Activated T-helper 1 cell treated with anti-CD3 and anti-CD28 coated beads, Interleukin-12 subunit alpha, Interleukin-12 subunit beta, Interleukin-2, Interleukin-4 antibody, amounts not matched to agents 30 ng/mL and 10 ng/mL and 1 ng/mL, durations not matched to agents 14 hours and 24 hours and 36 hours (primary cell): ENCODE data around the gene P2RX3. TPM values are rescaled to one million over a fixed set of nuclear protein-coding genes. Genes with fewer than 3 reads are reported as not detected.
"Not testable (repeated sequence)": the region's sequence is repeated elsewhere in the genome, so short reads cannot be mapped to it uniquely, and the experiment has no call there.

Source experiments
- DNase-seq: peaks from one replicate; pipeline ENCODE4 v3.0.0; 2021; ENCODE audit warnings: low spot score
- H3K27ac Mint-ChIP-seq: one replicate; pipeline ENCODE4 v1.8.0; 2021; ENCODE audit warnings: mild to moderate bottlenecking, mixed read lengths
- H3K27me3 Mint-ChIP-seq: one replicate; pipeline ENCODE4 v1.8.0; 2022; ENCODE audit warnings: mild to moderate bottlenecking, moderate library complexity, mixed read lengths; ENCODE audit not compliant: insufficient read depth
- H3K36me3 Mint-ChIP-seq: one replicate; pipeline ENCODE4 v1.8.0; 2021; ENCODE audit warnings: low read depth, mixed read lengths
- H3K4me1 Mint-ChIP-seq: one replicate; pipeline ENCODE4 v1.8.0; 2021; ENCODE audit warnings: low read depth, mixed read lengths
- H3K4me3 Mint-ChIP-seq: one replicate; pipeline ENCODE4 v1.8.0; 2021; ENCODE audit warnings: mild to moderate bottlenecking, moderate library complexity, mixed read lengths
- H3K9me3 Mint-ChIP-seq: one replicate; pipeline ENCODE4 v1.8.0; 2021; ENCODE audit warnings: mixed read lengths
- intact Hi-C: fragments of 100-400 bp; cut with micrococcal nuclease; formaldehyde crosslinking; loops from one replicate; pipeline ENCODE4 v1.15.1; 2024
- total RNA-seq: library from RNA; stranded (reverse); gene quantifications from 2 replicates; pipeline ENCODE4 v1.2.3, GENCODE V29; 2022

The P2RX3 gene
- total RNA-seq, 1 donor from 2014 or later: not detected

- intact Hi-C loops: loop anchor here (1.0 to 10.0 kb wide), 5 partner anchors 88 to 1240 kb away; partner anchors contain the start of genes CLP1, LPXN, TIMM10 and ZFP91
- H3K27me3 Mint-ChIP-seq, H3K9me3 Mint-ChIP-seq, DNase-seq: not testable (repeated sequence)
- H3K4me1 Mint-ChIP-seq: peaks cover 34% of the 10 kb centered on the region
- peak overlapping the region; percentile 99 for H3K27ac Mint-ChIP-seq
- peaks cover 21% of the 10 kb centered on the region for H3K36me3 Mint-ChIP-seq
- H3K4me3 Mint-ChIP-seq: peak overlapping the region; percentile 92
These were observed 1.3 kb upstream of the P2RX3 start for GRCh38 chr11:57336856-57337255.

DNA sequence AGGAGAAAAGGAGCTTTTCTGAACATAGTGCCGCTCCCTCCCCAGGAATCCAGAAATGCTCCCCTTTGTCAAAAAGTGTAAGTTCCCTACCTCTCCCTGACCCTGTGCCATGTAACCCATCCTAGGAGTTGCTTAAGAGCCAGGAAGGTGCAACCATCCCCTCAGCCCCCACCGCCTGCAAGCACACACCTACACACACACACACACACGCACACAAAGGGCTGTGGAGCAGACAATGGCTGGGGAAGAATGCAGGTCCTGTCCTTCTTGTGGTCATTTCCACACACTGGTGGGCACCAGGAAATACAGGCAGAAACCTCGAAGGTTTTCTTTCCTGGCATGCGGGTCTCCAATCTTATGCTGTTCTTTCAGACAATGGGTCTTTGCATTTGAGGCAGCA, 1.2 kb downstream of the P2RX3 start:
- Mint-ChIP-seq H3K27me3 (peaks cover 1% of the 10 kb centered on the region), H3K27ac (no peak overlapping the region), H3K4me3 (no peak overlapping the region), H3K36me3 (peaks cover 6% of the 10 kb centered on the region), H3K9me3 (no peaks in the 10 kb centered on the region), H3K4me1 (peaks cover 19% of the 10 kb centered on the region)
- intact Hi-C loops: loop anchor here (5.0 to 10.0 kb wide), 2 partner anchors 455 to 1238 kb away; partner anchors contain the start of genes LPXN and ZFP91
- DNase-seq: no peak

GRCh38 chr11:57340039-57340615, 2.0 kb downstream of the P2RX3 start:
- intact Hi-C loops: no loop called here

DNA sequence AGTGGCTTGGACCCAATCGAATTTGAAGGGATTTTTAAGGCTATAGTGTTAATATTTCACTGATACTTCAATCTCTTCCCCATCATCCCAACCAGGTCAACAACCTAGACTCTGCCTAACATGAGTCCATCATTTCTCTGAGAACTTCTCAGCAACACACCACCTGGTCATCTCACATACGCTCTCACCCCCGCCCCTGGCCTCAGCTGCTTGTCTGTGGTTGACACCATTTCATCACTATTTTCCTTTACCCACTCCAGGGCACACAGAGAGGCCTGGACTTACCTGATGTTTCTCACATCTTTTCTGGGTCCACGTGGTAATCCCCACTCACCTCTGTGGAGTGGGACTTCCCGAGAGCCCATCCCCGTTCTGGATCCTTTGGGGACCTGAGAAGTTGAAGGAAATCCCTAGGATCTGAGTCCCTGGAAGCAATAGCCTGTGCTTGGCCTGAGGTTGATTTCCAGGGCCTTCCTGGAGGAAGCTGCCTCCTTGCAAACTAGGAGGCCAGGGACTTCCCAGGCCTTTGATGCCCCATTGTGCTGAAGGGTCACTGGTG, 3.2 kb downstream of the P2RX3 start:
- no peaks in the 10 kb centered on the region for H3K9me3 Mint-ChIP-seq
- H3K36me3 Mint-ChIP-seq: no peaks in the 10 kb centered on the region
- intact Hi-C loops: no loop called here
- peaks cover 12% of the 10 kb centered on the region for H3K4me1 Mint-ChIP-seq
- no peak overlapping the region for H3K4me3 Mint-ChIP-seq
- DNase-seq: no peak
- no peak overlapping the region for H3K27ac Mint-ChIP-seq
- peaks cover 1% of the 10 kb centered on the region for H3K27me3 Mint-ChIP-seq

More at GRCh38 chr11:57340039-57340615, 2.0 kb downstream of the P2RX3 start:
- Mint-ChIP-seq H3K9me3 (no peaks in the 10 kb centered on the region), H3K36me3 (peaks cover 3% of the 10 kb centered on the region), H3K27ac (no peak overlapping the region), H3K4me3 (no peak overlapping the region), H3K4me1 (peaks cover 11% of the 10 kb centered on the region), H3K27me3 (peaks cover 1% of the 10 kb centered on the region)
- DNase-seq: no peak

- Mint-ChIP-seq H3K27me3 (peaks cover 1% of the 10 kb centered on the region), H3K9me3 (no peaks in the 10 kb centered on the region), H3K36me3 (no peaks in the 10 kb centered on the region), H3K4me3 (no peak overlapping the region), H3K4me1 (peaks cover 9% of the 10 kb centered on the region), H3K27ac (no peak overlapping the region)
- no peak for DNase-seq
- intact Hi-C loops: no loop called here
These were observed 4.5 kb downstream of the P2RX3 start for GRCh38 chr11:57342702-57343101.

DNA sequence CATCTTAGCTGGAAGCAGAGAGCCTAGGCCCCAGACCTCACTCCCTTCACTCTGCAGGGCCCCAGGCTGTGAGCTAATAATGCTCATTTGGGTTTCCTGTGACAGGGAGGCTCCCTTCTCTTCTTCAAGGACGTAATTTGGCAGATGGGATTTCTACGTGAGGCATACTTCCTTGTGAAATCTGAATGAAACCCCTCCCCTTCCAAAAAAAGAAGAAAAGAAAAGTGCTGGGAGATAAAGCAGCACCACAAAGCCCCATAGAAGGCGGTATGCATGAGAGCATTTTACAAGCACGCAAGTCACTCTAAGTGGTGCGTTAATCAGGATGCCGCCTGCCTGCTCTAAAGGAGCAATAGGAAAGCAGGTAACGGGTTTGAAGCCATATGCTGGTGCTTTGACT, 5.7 kb downstream of the P2RX3 start:
- Mint-ChIP-seq H3K27ac (no peak overlapping the region), H3K4me1 (peaks cover 9% of the 10 kb centered on the region), H3K36me3 (no peaks in the 10 kb centered on the region), H3K4me3 (no peak overlapping the region), H3K9me3 (no peaks in the 10 kb centered on the region), H3K27me3 (peaks cover 8% of the 10 kb centered on the region)
- no peak for DNase-seq
- intact Hi-C loops: no loop called here

- Mint-ChIP-seq H3K36me3 (no peaks in the 10 kb centered on the region), H3K9me3 (no peaks in the 10 kb centered on the region), H3K4me3 (no peak overlapping the region), H3K4me1 (peaks cover 11% of the 10 kb centered on the region), H3K27me3 (peaks cover 8% of the 10 kb centered on the region), H3K27ac (no peak overlapping the region)
- intact Hi-C loops: loop anchor here (1.0 to 5.0 kb wide), 6 partner anchors 10 to 942 kb away; partner anchors contain the start of gene SSRP1
- DNase-seq: no peak
These were observed 6.7 kb downstream of the P2RX3 start for GRCh38 chr11:57344826-57345225.

- intact Hi-C loops: loop anchor here (1.0 to 5.0 kb wide), 6 partner anchors 10 to 942 kb away; partner anchors contain the start of gene SSRP1
- Mint-ChIP-seq H3K27me3 (peaks cover 8% of the 10 kb centered on the region), H3K36me3 (no peaks in the 10 kb centered on the region), H3K27ac (no peak overlapping the region), H3K9me3 (no peaks in the 10 kb centered on the region), H3K4me3 (no peak overlapping the region), H3K4me1 (peaks cover 13% of the 10 kb centered on the region)
- peak; percentile 33 for DNase-seq
These were observed 7.5 kb downstream of the P2RX3 start for GRCh38 chr11:57345555-57346211.

DNA sequence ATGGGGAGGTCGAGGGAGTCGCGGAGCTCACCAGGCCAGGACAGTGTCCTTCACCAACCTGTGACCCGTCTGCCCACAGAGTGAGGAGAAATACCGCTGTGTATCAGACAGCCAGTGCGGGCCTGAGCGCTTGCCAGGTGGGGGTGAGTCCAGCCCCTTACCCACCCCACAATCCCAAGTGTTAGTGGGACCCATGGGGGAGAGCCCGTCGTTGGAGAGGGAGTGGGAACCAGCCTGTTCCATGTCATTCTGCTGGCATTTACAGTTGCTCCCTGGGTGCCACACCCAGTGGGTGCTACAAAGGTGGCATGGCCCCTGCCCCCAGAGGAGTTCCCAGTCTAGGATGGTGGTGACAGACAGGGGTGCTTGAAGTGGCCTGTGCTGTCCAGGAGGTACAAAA, 9.2 kb downstream of the P2RX3 start:
- peaks cover 8% of the 10 kb centered on the region for H3K27me3 Mint-ChIP-seq
- intact Hi-C loops: loop anchor here (5.0 kb wide), 1 partner anchor 940 kb away; no protein-coding TSS in a partner anchor
- peaks cover 6% of the 10 kb centered on the region for H3K9me3 Mint-ChIP-seq
- peaks cover 13% of the 10 kb centered on the region for H3K4me1 Mint-ChIP-seq
- no peak overlapping the region for H3K4me3 Mint-ChIP-seq
- H3K36me3 Mint-ChIP-seq: no peaks in the 10 kb centered on the region
- no peak for DNase-seq
- no peak overlapping the region for H3K27ac Mint-ChIP-seq

- Mint-ChIP-seq H3K4me1 (peaks cover 13% of the 10 kb centered on the region), H3K9me3 (peaks cover 6% of the 10 kb centered on the region), H3K27me3 (peaks cover 9% of the 10 kb centered on the region), H3K36me3 (no peaks in the 10 kb centered on the region), H3K4me3 (no peak overlapping the region), H3K27ac (no peak overlapping the region)
- intact Hi-C loops: loop anchor here (5.0 kb wide), 1 partner anchor 939 kb away; no protein-coding TSS in a partner anchor
- DNase-seq: no peak
These were observed 9.9 kb downstream of the P2RX3 start for GRCh38 chr11:57348052-57348451.

DNA sequence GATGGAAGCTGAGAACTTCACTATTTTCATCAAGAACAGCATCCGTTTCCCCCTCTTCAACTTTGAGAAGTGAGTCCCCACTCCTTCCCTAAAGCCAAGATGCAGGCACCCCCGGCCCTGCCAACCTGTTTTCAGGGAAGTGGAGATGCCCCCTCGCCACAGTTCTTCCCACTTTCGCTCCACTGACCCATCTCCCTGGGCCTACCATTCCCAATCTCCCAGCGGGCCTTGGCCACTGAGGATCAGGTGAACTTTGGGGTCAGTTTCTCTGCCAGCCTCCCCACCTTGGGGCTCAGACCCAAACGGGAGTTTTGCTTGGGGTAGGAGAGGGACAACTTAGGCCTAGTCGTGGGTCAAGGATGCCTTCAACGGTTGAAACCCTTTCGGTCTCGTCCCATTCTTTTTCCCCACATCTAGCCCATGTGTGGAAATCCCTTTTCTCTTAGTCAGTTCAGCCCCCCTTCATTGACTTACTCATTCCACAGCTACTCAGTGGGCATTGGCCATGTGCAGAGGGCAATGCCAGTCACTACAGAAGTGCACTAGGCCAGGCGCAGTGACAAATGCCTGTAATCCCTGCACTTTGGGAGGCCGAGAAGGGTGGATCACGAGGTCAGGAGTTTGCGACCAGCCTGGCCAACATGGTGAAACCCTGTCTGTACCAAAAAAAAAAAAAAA, 10.6 kb downstream of the P2RX3 start:
- intact Hi-C loops: loop anchor here (5.0 kb wide), 1 partner anchor 939 kb away; no protein-coding TSS in a partner anchor

DNA sequence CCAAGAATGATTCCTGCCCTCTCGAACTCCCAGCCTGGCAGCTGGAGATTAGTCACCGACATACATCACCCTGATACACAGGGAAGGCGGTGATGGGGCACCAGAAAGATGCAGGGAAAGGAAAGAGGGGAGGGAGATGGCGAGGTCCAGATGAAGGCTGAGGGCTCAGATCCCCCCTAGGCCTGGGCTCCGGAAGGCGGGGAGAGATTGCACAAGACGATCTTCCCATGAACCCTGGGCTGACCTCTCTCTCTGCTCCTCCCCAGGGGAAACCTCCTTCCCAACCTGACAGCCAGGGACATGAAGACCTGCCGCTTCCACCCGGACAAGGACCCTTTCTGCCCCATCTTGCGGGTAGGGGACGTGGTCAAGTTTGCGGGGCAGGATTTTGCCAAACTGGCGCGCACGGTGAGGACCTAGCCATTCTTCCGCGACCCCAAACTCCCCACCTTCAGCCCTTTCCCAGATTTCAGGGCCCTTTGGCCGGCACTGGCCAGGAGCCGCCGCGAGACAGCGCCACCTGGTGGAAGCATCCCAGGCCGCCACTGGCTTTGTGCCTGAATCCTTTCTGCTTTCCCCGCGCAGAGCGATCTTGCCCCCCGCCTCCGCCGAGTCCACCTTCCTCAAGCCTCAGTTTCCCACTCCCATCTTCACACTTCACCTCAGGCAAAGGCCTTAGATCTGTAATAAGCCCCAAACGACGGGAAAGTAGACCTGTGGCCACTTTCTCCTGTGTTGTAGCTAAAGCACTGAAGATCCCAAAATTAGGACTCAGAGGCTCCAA, 11.5 kb downstream of the P2RX3 start:
- Mint-ChIP-seq H3K36me3 (no peaks in the 10 kb centered on the region), H3K4me1 (peaks cover 13% of the 10 kb centered on the region), H3K9me3 (peaks cover 6% of the 10 kb centered on the region), H3K4me3 (no peak overlapping the region), H3K27ac (no peak overlapping the region), H3K27me3 (peaks cover 14% of the 10 kb centered on the region)
- peak; percentile 37 for DNase-seq
- intact Hi-C loops: loop anchor here (5.0 kb wide), 1 partner anchor 938 kb away; no protein-coding TSS in a partner anchor

More for the DNA sequence above, 10.6 kb downstream of the P2RX3 start:
- Mint-ChIP-seq H3K27me3 (peaks cover 14% of the 10 kb centered on the region), H3K9me3 (peaks cover 6% of the 10 kb centered on the region), H3K36me3 (no peaks in the 10 kb centered on the region), H3K4me3 (no peak overlapping the region), H3K27ac (no peak overlapping the region), H3K4me1 (peaks cover 13% of the 10 kb centered on the region)
- DNase-seq: no peak
